Amygdala (tissue), 56 donors: ENCODE results near the gene NDFIP1.
A peak's percentile ranks its signal among the peaks of the same experiment; 100 is the strongest.
"Not testable (repeated sequence)": the region's sequence is repeated elsewhere in the genome, so short reads cannot be mapped to it uniquely, and the experiment has no call there.

ENCODE experiments used
- DNase-seq, 56 donors: peaks; one replicate each; lab custom pipeline; 2025; lab: John Stamatoyannopoulos, UW

NDFIP1 gene

GRCh38 chr5:142151436-142152383 is 43.1 kb downstream of the NDFIP1 start:
- DNase-seq: peak in 5 of 56 donors; percentile 1 to 68 (median 15)

GRCh38 chr5:142152384-142152732 is 43.8 kb downstream of the NDFIP1 start:
- DNase-seq: no peak

GRCh38 chr5:142153674-142154448 is 45.3 kb downstream of the NDFIP1 start:
- no peak for DNase-seq

GRCh38 chr5:142154449-142154841 is 45.9 kb downstream of the NDFIP1 start:
- not testable (repeated sequence) for DNase-seq

- DNase-seq: no peak
Observed at GRCh38 chr5:142156839-142157463, 48.4 kb downstream of the NDFIP1 start.

- DNase-seq: no peak
Observed at GRCh38 chr5:142159354-142159753, 50.8 kb downstream of the NDFIP1 start.

GRCh38 chr5:142164315-142164714 is 55.7 kb downstream of the NDFIP1 start:
- no peak for DNase-seq

GRCh38 chr5:142166754-142167153 is 58.2 kb downstream of the NDFIP1 start:
- DNase-seq: no peak

- no peak for DNase-seq
Observed at GRCh38 chr5:142167458-142167857, 58.9 kb downstream of the NDFIP1 start.

- no peak for DNase-seq
Observed at GRCh38 chr5:142168365-142168764, 59.8 kb downstream of the NDFIP1 start.

GRCh38 chr5:142170254-142170953 is 61.8 kb downstream of the NDFIP1 start:
- no peak for DNase-seq

- DNase-seq: no peak
Observed at GRCh38 chr5:142171270-142171669, 62.7 kb downstream of the NDFIP1 start.

- no peak for DNase-seq
Observed at GRCh38 chr5:142175039-142175438, 66.5 kb downstream of the NDFIP1 start.

GRCh38 chr5:142175461-142176142 is 67.0 kb downstream of the NDFIP1 start:
- DNase-seq: no peak

GRCh38 chr5:142176255-142176654 is 67.7 kb downstream of the NDFIP1 start:
- DNase-seq: no peak

- DNase-seq: no peak
Observed at GRCh38 chr5:142178651-142179050, 70.1 kb downstream of the NDFIP1 start.

- DNase-seq: no peak
Observed at GRCh38 chr5:142179776-142180387, 71.3 kb downstream of the NDFIP1 start.

GRCh38 chr5:142181096-142181495 is 72.5 kb downstream of the NDFIP1 start:
- no peak for DNase-seq

GRCh38 chr5:142181547-142182163 is 73.1 kb downstream of the NDFIP1 start:
- DNase-seq: no peak
